Activated CD4-positive, alpha-beta T cell treated with anti-CD3 and anti-CD28 coated beads, Interleukin-2, amount 10 ng/mL, durations not matched to agents 24 days and 14 days (primary cell): ENCODE data around the gene SOX30. TPM values are rescaled to one million over a fixed set of nuclear protein-coding genes. Genes with fewer than 3 reads are reported as not detected.
A peak's percentile ranks its signal among the peaks of the same experiment; 100 is the strongest.

Source experiments
- DNase-seq: peaks from one replicate; pipeline ENCODE4 v3.0.0; 2022
- H3K27ac Mint-ChIP-seq: one replicate; pipeline ENCODE4 v1.8.0; 2022; ENCODE audit warnings: mild to moderate bottlenecking, mixed read lengths
- H3K27me3 Mint-ChIP-seq: one replicate; pipeline ENCODE4 v1.8.0; 2022; ENCODE audit warnings: mixed read lengths
- H3K36me3 Mint-ChIP-seq: one replicate; pipeline ENCODE4 v1.8.0; 2022; ENCODE audit warnings: low read depth, mild to moderate bottlenecking, mixed read lengths
- H3K4me1 Mint-ChIP-seq: one replicate; pipeline ENCODE4 v1.8.0; 2021; ENCODE audit warnings: mixed read lengths
- H3K4me3 Mint-ChIP-seq: one replicate; pipeline ENCODE4 v1.8.0; 2022; ENCODE audit warnings: mild to moderate bottlenecking, moderate library complexity, mixed read lengths
- H3K9me3 Mint-ChIP-seq: one replicate; pipeline ENCODE4 v1.8.0; 2021; ENCODE audit warnings: mixed read lengths
- intact Hi-C: fragments of 100-400 bp; cut with micrococcal nuclease; formaldehyde crosslinking; loops from one replicate; pipeline ENCODE4 v1.15.1; 2023
- total RNA-seq: library from RNA; stranded (reverse); gene quantifications from 2 replicates; pipeline ENCODE4 v1.2.3, GENCODE V29; 2022

The SOX30 gene
- total RNA-seq, 1 donor from 2014 or later = not detected

DNA sequence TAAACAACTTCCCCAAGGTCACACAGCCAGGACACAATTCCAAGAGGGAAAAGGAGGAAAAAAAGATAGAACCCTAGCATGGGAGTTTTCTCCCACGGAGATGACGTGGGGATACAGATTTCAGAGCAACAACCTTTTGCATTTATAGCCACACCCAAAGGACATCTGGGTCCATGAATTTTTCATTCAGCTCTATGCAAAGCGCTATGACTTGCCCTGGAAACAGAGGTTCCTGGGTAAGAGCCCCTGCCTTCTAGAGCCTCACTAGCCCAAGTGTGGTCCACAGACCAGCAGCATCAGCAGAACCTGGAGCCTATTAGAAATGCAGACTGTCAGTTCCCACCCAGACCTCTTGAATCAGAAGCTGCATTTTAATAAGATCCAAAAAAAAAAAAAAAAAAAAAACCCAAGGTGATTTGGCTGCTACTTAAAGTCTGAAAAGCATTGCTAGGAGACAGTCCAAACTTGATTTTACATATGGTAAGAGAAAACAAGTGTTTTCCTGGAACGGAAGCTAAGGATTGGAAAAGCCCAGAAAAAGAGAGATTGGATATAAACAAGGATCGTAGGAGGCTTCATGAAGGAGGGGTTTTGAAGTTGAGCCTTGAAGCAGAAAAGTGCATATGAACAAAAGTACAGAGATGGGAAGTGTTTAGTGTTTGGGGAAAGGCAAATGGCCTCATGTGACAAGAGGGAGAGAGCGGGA is 59.0 kb downstream of the SOX30 start:
- DNase-seq = no peak
- peaks cover 9% of the 10 kb centered on the region for H3K36me3 Mint-ChIP-seq
- intact Hi-C loops = no loop called here
- peaks cover 11% of the 10 kb centered on the region for H3K9me3 Mint-ChIP-seq
- peaks cover 63% of the 10 kb centered on the region for H3K4me1 Mint-ChIP-seq
- no peaks in the 10 kb centered on the region for H3K27me3 Mint-ChIP-seq
- H3K4me3 Mint-ChIP-seq = peak overlapping the region; percentile 44
- peak overlapping the region; percentile 72 for H3K27ac Mint-ChIP-seq

DNA sequence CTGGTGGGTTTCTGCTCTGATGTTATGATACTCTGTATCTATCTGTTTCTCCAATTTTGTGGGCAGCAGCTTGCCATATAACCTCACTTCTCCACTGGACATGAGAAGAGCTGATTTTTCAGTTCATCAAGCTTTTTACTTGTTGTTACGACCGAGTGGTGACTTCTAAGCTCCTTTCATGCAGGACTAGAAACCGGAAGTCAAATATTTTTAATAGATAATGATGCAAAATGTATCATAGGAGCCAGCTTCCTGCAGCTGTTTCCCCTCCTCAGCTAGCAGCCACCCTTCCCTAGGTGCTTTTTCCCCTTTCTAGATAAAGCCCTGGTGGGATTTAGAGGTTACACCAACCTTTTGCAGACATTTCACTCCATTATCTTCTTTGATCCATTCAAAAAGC is 59.6 kb downstream of the SOX30 start:
- intact Hi-C loops = no loop called here
- Mint-ChIP-seq H3K27ac (peak overlapping the region; percentile 72), H3K27me3 (no peaks in the 10 kb centered on the region), H3K4me3 (peak overlapping the region; percentile 39), H3K4me1 (peaks cover 59% of the 10 kb centered on the region), H3K9me3 (peaks cover 15% of the 10 kb centered on the region), H3K36me3 (peaks cover 9% of the 10 kb centered on the region)
- peak; percentile 57 for DNase-seq

DNA sequence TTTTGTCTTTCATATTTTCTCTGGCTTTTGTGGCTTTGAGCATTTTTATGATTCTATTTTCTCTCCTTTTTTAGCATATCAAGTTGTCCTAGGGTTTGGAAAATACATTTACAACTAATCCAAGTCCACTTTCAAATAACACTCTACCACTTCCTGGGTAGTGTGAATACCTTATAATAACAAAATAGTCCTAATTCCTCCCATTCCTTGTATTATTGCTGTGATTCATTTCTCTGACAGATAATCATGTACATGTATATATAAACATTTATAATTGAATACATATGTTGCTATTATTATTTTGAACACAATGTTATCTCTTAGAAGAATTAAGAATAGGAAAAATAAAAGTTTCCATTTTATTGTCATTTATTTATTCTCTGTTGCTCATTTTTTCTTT is 61.8 kb downstream of the SOX30 start:
- no peak for DNase-seq
- intact Hi-C loops = no loop called here
- H3K27ac Mint-ChIP-seq = no peak overlapping the region
- H3K9me3 Mint-ChIP-seq = peaks cover 11% of the 10 kb centered on the region
- H3K4me1 Mint-ChIP-seq = peaks cover 42% of the 10 kb centered on the region
- no peak overlapping the region for H3K4me3 Mint-ChIP-seq
- H3K27me3 Mint-ChIP-seq = no peaks in the 10 kb centered on the region
- H3K36me3 Mint-ChIP-seq = peaks cover 5% of the 10 kb centered on the region

GRCh38 chr5:157584628-157585027 is 67.6 kb downstream of the SOX30 start:
- Mint-ChIP-seq H3K4me1 (peaks cover 41% of the 10 kb centered on the region), H3K9me3 (peaks cover 9% of the 10 kb centered on the region), H3K4me3 (no peak overlapping the region), H3K27me3 (no peaks in the 10 kb centered on the region), H3K36me3 (peaks cover 3% of the 10 kb centered on the region), H3K27ac (no peak overlapping the region)
- intact Hi-C loops = no loop called here
- DNase-seq = no peak

DNA sequence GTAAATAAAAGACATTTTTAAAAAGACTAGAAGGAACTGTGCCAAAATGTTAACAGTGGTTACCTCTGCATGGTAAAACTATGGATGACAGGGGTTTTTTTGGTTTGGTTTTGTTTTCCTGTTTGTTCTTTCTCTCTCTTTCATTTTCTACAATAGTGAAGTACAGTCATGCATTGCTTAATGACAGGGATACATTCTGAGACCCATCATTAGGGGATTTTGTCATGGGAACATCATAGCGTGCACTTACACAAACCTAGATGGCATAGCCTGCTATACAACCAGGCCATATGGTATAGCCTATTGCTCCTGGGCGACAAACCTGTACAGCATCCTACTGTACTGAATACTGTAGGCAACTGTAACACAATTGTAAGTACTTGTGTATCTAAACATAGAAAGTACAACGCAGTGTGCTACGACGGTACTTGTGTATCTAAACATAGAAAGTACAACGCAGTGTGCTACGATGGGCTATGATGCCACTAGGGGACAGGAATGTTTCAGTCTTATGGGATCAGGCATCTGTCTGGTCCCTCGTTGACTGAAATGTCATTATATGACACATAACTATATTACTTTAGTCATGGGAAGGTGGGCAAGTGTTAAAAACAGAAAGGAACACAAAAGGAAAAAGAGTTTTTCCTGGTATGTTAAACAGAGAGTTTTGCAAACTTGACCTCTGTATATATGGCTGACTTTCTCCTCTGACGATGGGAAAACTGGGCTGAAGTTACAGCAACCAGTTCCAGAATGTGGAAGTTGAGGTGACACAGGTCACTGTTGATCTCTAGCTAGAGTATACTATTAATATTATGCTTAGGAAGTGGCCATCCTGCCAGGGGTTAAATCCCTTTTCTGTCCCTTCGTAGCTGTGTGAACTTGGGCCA is 69.3 kb downstream of the SOX30 start:
- DNase-seq = peak; percentile 75
- H3K4me3 Mint-ChIP-seq = peak overlapping the region; percentile 65
- intact Hi-C loops = loop anchor here (1.0 kb wide), 5 partner anchors 11 to 42 kb away; no protein-coding TSS in a partner anchor
- H3K36me3 Mint-ChIP-seq = peaks cover 3% of the 10 kb centered on the region
- H3K27me3 Mint-ChIP-seq = no peaks in the 10 kb centered on the region
- peak overlapping the region; percentile 80 for H3K27ac Mint-ChIP-seq
- peaks cover 7% of the 10 kb centered on the region for H3K9me3 Mint-ChIP-seq
- H3K4me1 Mint-ChIP-seq = peaks cover 56% of the 10 kb centered on the region

DNA sequence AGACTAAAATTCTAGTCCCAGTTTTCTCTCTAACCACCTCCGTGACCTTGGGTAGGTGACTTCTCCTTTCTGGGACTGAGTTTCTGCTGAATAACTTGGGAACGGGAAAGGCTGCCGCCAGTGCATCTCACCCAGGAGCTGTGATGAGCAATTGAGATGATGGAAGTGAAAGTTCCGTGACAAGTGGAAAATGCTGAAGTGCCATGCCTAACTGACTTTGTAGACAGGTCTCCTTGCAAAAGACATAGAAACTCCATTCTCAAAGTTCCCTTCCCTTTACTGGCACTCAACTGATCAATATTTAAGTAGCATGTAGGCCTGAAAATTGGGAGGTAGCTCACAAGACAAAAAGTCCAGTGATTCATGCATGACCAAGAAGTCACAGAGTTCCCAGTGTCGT is 70.3 kb downstream of the SOX30 start:
- peak; percentile 75 for DNase-seq
- intact Hi-C loops = loop anchor here (1.0 kb wide), 5 partner anchors 11 to 41 kb away; no protein-coding TSS in a partner anchor
- Mint-ChIP-seq H3K9me3 (peaks cover 3% of the 10 kb centered on the region), H3K36me3 (peaks cover 3% of the 10 kb centered on the region), H3K4me3 (peak overlapping the region; percentile 47), H3K27ac (peak overlapping the region; percentile 83), H3K27me3 (no peaks in the 10 kb centered on the region), H3K4me1 (peaks cover 60% of the 10 kb centered on the region)

GRCh38 chr5:157578079-157578780 is 74.0 kb downstream of the SOX30 start:
- Mint-ChIP-seq H3K36me3 (peaks cover 15% of the 10 kb centered on the region), H3K9me3 (no peaks in the 10 kb centered on the region), H3K27me3 (no peaks in the 10 kb centered on the region), H3K4me1 (peaks cover 58% of the 10 kb centered on the region), H3K4me3 (peak overlapping the region; percentile 3), H3K27ac (peak overlapping the region; percentile 49)
- DNase-seq = no peak
- intact Hi-C loops = no loop called here

- H3K4me3 Mint-ChIP-seq = no peak overlapping the region
- H3K4me1 Mint-ChIP-seq = peaks cover 54% of the 10 kb centered on the region
- no peaks in the 10 kb centered on the region for H3K27me3 Mint-ChIP-seq
- DNase-seq = no peak
- no peaks in the 10 kb centered on the region for H3K9me3 Mint-ChIP-seq
- H3K27ac Mint-ChIP-seq = no peak overlapping the region
- intact Hi-C loops = no loop called here
- H3K36me3 Mint-ChIP-seq = peaks cover 25% of the 10 kb centered on the region
Measured at GRCh38 chr5:157576678-157577077, 75.6 kb downstream of the SOX30 start.

Other genes with a start within 250 kb of the SOX30 start
- gene NIPAL4, start 192.2 kb downstream of the SOX30 start, total RNA-seq = 2.2 and 2.7 TPM in 2 replicates
- gene ADAM19, start 76.7 kb downstream of the SOX30 start, total RNA-seq = 232 TPM in 2 replicates
- gene C5orf52, start 19.1 kb upstream of the SOX30 start, total RNA-seq = 0.42 TPM in 1 of 2 replicates, not detected in the other
- 25.0 and 26.7 TPM in 2 replicates for gene THG1L, start 79.0 kb upstream of the SOX30 start, total RNA-seq
- gene LSM11, start 91.3 kb upstream of the SOX30 start, total RNA-seq = 8.6 and 9.2 TPM in 2 replicates
- 91.9 and 92.1 TPM in 2 replicates for gene CLINT1, start 206.7 kb upstream of the SOX30 start, total RNA-seq